Tibial artery (tissue), 4 donors: ENCODE data around the gene YY2.

Experiments used
- DNase-seq, 2 donors: peaks; one replicate each; pipeline ENCODE4 v3.0.0-alpha.2; 2019
- H3K27ac ChIP-seq, 2 donors: fragments of 200-600 bp; sonication (generic) in 1 of 2; 1 replicate in 1 of 2; 2 replicates in 1 of 2; pipeline ENCODE4 v1.5.1; 2018 to 2019; ENCODE audit warnings: mild to moderate bottlenecking in 1 of 2
- H3K27me3 ChIP-seq, 2 donors: fragments of 200-600 bp; sonication (generic) in 1 of 2; one replicate each; pipeline versions ENCODE4 v1.5.1 to v1.6.0; 2016 to 2019
- H3K36me3 ChIP-seq, 3 donors: fragments of 200-600 bp; sonication (generic) in 2 of 3; one replicate each; pipeline ENCODE4 v1.5.1; 2016 to 2019; ENCODE audit warnings: mild to moderate bottlenecking in 2 of 3
- H3K4me1 ChIP-seq, 4 donors: fragments of 200-600 bp; sonication (generic) in 2 of 4; 1 replicate in 3 of 4; 2 replicates in 1 of 4; pipeline ENCODE4 v1.5.1; 2016 to 2019
- H3K4me3 ChIP-seq, 2 donors: fragments of 200-600 bp; sonication (generic) in 1 of 2; 1 replicate in 1 of 2; 2 replicates in 1 of 2; pipeline ENCODE4 v1.5.1; 2018 to 2019; ENCODE audit warnings: mild to moderate bottlenecking in 2 of 2
- H3K9me3 ChIP-seq, 3 donors: fragments of 200-600 bp; sonication (generic) in 1 of 3; one replicate each; pipeline ENCODE4 v1.5.1; 2016 to 2019
- intact Hi-C: fragments of 100-400 bp; cut with DNase I; formaldehyde crosslinking; loops from one replicate; pipeline ENCODE4 v1.15.0; 2023; ENCODE audit warnings: low total_unique reads
- TF ChIP-seq, protein P1 (sequence below), 2 experiments: fragments of 200-600 bp in 1 of 2; fragments of 450-650 bp in 1 of 2; IDR thresholded peaks; one replicate each; pipeline ENCODE4 v1.5.1; 2017 to 2019; ENCODE audit warnings: antibody characterized with exemption in 2 of 2, mild to moderate bottlenecking in 1 of 2, moderate library complexity in 1 of 2

Gene YY2

DNA sequence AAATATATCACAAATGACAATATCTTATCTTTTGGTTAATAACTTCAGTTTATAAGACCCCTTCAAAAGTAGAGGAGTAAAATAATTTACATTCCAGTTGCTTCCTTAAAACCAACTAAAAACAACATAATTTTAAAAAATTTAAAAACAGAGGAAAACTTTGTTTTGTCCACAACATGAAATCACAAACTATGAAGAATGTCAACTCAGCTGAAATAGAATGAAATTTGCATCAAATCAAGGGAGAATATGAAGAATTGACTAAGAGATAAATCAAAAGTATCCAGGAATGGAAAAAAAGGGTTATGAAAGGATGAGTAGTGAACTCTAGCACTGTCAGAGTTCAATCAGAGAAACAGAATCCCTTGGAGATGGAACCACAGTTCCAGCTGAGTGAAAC lies 2.2 kb upstream of the YY2 start:
- intact Hi-C loops = no loop called here
- peaks cover 0 to 21% (median 11%) of the 10 kb centered on the region in 3 donors for H3K36me3 ChIP-seq
- no peaks in the 10 kb centered on the region for H3K9me3 ChIP-seq
- no peak overlapping the region for H3K27ac ChIP-seq
- TF ChIP-seq, protein P1, sequence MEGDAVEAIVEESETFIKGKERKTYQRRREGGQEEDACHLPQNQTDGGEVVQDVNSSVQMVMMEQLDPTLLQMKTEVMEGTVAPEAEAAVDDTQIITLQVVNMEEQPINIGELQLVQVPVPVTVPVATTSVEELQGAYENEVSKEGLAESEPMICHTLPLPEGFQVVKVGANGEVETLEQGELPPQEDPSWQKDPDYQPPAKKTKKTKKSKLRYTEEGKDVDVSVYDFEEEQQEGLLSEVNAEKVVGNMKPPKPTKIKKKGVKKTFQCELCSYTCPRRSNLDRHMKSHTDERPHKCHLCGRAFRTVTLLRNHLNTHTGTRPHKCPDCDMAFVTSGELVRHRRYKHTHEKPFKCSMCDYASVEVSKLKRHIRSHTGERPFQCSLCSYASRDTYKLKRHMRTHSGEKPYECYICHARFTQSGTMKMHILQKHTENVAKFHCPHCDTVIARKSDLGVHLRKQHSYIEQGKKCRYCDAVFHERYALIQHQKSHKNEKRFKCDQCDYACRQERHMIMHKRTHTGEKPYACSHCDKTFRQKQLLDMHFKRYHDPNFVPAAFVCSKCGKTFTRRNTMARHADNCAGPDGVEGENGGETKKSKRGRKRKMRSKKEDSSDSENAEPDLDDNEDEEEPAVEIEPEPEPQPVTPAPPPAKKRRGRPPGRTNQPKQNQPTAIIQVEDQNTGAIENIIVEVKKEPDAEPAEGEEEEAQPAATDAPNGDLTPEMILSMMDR (IDR thresholded peaks at IDR 0.05) = no peak
- H3K27me3 ChIP-seq = no peaks in the 10 kb centered on the region
- H3K4me3 ChIP-seq = no peak overlapping the region
- no peaks in the 10 kb centered on the region for H3K4me1 ChIP-seq
- no peak for DNase-seq

DNA sequence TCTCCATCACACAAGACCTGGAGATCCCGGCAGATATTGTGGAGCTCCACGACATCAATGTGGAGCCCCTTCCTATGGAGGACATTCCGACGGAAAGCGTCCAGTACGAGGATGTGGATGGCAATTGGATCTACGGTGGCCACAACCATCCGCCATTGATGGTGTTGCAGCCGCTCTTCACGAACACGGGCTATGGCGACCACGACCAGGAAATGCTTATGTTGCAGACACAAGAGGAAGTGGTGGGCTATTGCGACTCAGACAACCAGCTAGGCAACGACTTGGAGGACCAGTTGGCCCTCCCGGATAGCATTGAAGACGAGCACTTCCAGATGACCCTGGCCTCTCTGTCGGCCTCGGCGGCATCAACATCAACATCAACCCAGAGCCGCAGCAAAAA lies 717 bp downstream of the YY2 start:
- Histone ChIP-seq H3K4me3 (no peak overlapping the region), H3K9me3 (no peaks in the 10 kb centered on the region), H3K4me1 (no peaks in the 10 kb centered on the region), H3K36me3 (peaks cover 0 to 15% (median 11%) of the 10 kb centered on the region in 3 donors), H3K27me3 (no peaks in the 10 kb centered on the region), H3K27ac (no peak overlapping the region)
- DNase-seq = no peak
- intact Hi-C loops = no loop called here
- TF ChIP-seq, protein P1 (IDR thresholded peaks at IDR 0.05) = no peak

DNA sequence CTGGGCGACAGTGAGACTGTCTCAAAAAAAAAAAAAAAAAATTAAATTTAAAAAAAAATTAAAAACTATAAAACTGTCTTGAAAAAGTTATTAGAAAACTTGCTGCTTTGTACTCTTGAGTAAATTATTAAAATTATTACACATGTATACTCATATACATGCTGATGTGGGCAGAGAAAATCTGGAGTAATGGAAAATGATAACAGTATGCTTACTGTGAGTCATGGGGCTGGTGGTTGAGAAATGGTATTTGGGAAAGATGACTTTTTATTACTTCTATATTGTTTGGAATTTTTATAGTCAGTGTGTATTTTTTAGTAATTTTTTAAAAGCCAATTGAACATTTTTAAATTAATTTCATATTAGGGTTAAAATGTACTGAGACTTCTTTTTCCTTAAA lies 7.5 kb downstream of the YY2 start:
- no peaks in the 10 kb centered on the region for H3K27me3 ChIP-seq
- no peak overlapping the region for H3K4me3 ChIP-seq
- H3K27ac ChIP-seq = no peak overlapping the region
- TF ChIP-seq, protein P1 (IDR thresholded peaks at IDR 0.05) = no peak
- H3K36me3 ChIP-seq = no peaks in the 10 kb centered on the region
- H3K4me1 ChIP-seq = no peaks in the 10 kb centered on the region
- no peak for DNase-seq
- no peaks in the 10 kb centered on the region for H3K9me3 ChIP-seq
- intact Hi-C loops = no loop called here

DNA sequence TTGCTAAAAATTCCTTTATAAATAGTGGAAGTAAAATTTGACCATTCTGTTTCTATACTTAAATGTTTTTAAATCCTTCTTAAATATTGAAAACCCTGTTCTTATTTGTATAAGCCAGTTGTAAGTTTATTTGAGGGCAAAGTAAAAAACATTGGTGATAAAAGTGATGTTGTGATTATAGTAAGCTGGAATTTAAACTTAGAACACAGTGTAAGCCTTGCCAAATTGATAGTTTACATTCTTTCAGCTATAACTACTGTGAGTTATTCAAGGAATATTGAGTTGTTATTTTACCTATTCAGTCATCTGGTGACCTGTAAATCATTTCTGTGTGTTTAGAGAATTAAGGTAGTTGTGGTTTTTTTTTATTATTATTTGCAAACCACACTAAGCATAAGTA lies 9.6 kb downstream of the YY2 start:
- Histone ChIP-seq H3K4me3 (no peak overlapping the region), H3K9me3 (no peaks in the 10 kb centered on the region), H3K27ac (no peak overlapping the region), H3K4me1 (peaks cover 0 to 7% (median 0%) of the 10 kb centered on the region in 4 donors), H3K27me3 (no peaks in the 10 kb centered on the region), H3K36me3 (no peaks in the 10 kb centered on the region)
- TF ChIP-seq, protein P1 (IDR thresholded peaks at IDR 0.05) = no peak
- no peak for DNase-seq
- intact Hi-C loops = no loop called here

DNA sequence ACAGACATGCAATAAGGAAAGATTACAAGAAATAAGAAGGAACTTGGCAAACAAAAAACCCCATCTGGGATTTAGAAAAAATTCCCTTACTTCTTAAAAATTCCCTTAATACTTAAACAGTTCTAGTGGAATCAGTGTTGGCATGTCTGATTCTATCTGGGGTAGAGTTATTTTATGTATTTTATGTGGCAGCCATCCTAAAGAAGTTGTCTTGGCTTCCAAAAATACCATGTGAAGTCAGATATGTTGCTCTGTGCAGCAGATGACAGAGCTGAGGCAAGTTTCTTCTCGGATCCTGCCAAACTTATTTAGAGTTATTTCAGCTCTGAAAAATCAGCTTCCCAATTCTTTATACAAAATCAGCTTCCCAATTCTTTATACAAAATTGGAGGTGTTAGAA lies 14.7 kb downstream of the YY2 start:
- peaks cover 0 to 35% (median 0%) of the 10 kb centered on the region in 4 donors for H3K4me1 ChIP-seq
- DNase-seq = no peak
- TF ChIP-seq, protein P1 (IDR thresholded peaks at IDR 0.05) = no peak
- H3K27me3 ChIP-seq = no peaks in the 10 kb centered on the region
- H3K27ac ChIP-seq = peak overlapping the region in 1 of 2 donors; percentile 33
- H3K9me3 ChIP-seq = no peaks in the 10 kb centered on the region
- intact Hi-C loops = no loop called here
- H3K36me3 ChIP-seq = no peaks in the 10 kb centered on the region
- H3K4me3 ChIP-seq = no peak overlapping the region
